Daoy (cell line): ENCODE data around the gene LMO7. TPM values are rescaled to one million over a fixed set of nuclear protein-coding genes. Genes with fewer than 3 reads are reported as not detected.

Experiments used
- DNase-seq: peaks from one replicate; pipeline ENCODE4 v3.0.0-alpha.2; 2015; ENCODE audit warnings: low read depth
- total RNA-seq: library from RNA; depleted of rRNA; stranded (reverse); fragments of >200 nt; shearing (Covaris generic); gene quantifications from 2 replicates; pipeline ENCODE4 v1.2.3, GENCODE V29; 2014

Gene LMO7
- total RNA-seq, 1 experiment from 2014 or later = 26.4 TPM

DNA sequence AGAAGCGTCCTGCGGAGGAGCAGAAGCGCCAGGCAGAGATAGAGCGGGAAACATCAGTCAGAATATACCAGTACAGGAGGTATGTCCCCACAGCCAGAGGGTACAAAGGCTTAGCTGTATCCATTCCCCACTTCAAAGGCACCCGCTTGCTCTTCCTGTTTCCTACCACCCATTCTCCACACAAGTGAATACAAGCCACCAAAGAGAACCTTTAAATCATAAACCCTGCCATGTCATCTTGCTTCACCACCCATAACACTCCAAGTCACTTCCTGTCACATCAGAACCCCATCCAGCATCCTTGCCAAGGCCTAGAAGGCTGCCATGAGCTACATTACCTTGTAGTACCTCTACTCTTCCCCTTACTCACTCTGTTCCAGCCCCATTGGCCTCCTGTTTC, 205.8 kb downstream of the LMO7 start:
- DNase-seq = no peak

- DNase-seq = no peak
These were observed 206.9 kb downstream of the LMO7 start for GRCh38 chr13:75843074-75843473.

- no peak for DNase-seq
These were observed 207.9 kb downstream of the LMO7 start for GRCh38 chr13:75843991-75844390.

- no peak for DNase-seq
These were observed 211.5 kb downstream of the LMO7 start for GRCh38 chr13:75847588-75847987.

- no peak for DNase-seq
These were observed 214.8 kb downstream of the LMO7 start for GRCh38 chr13:75850916-75851315.

GRCh38 chr13:75855216-75855615, 219.1 kb downstream of the LMO7 start:
- no peak for DNase-seq

GRCh38 chr13:75855847-75856246, 219.7 kb downstream of the LMO7 start:
- no peak for DNase-seq

DNA sequence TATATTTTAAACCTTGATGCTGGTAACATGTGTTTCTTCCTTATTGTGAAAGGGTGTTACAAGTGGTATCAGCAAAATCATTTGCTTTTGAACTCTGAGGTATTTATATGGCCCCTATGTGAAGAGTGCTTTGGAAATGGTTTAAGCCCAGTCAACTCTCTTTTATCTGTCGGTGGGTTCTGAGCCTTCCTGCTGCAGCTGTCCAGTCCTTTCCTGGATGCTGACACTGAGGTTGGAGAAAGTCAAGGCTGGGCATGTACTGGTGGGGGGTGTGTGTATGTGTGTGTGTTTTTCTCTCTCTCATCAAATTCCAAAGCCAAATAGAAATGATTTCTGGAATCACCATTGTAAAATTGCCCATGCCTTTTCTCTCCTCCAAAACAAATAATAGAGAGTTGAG, 221.2 kb downstream of the LMO7 start:
- no peak for DNase-seq

GRCh38 chr13:75860935-75861334, 224.8 kb downstream of the LMO7 start:
- DNase-seq = no peak

DNA sequence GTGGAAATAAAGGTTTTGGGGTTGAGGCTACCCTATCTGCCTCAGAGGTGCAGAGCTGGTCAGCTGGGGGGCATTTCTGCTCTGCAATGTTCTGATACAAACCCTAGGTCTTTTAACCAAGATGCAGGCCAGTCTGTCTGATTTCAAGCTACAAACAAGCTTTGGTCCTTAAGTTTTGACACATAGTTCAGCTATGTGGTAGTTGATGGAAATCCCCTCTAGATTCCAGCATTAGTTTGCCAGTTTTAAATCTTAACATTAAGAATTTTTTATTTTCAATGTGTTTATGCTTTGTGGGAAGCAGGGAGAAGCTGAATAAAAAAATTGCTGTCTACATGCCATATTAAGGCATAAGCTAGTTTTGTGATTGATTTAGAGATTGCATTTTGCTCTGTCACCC, 225.7 kb downstream of the LMO7 start:
- DNase-seq = no peak

GRCh38 chr13:75864718-75865117, 228.6 kb downstream of the LMO7 start:
- no peak for DNase-seq

DNA sequence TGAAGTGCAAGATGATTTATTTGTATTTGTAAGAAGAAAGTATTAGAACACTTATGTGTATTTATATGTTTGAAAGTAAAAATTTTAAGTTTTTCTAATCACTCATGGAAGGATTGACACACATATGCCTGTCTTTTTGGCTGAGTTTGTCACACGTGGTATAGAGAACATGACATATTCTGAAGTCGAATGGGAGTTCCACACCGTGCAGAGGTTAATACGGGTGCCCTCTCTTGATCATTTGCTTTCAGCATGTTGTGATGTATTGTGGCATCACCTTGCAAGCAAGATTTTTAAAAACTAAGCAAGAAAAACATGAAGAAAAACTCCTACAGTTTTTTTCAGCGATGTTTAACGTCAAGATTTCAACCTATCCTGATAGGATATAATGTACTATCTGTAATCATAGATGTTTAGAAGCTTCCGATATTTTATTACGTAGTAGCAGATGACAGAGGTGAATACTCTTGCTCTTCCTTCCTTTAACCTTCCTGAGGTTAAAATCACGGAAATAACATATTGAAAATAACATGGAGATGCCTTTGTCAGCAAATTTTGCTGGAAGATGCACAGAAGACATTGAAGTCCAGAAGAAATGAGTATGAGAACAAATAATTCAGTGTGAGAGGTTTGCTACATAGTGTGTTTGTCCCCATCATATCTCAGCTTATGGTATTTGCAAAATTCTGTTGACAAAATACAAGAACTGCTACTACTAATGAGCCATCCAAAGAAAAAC, 231.4 kb downstream of the LMO7 start:
- DNase-seq = no peak

GRCh38 chr13:75869981-75870380, 233.9 kb downstream of the LMO7 start:
- DNase-seq = no peak

DNA sequence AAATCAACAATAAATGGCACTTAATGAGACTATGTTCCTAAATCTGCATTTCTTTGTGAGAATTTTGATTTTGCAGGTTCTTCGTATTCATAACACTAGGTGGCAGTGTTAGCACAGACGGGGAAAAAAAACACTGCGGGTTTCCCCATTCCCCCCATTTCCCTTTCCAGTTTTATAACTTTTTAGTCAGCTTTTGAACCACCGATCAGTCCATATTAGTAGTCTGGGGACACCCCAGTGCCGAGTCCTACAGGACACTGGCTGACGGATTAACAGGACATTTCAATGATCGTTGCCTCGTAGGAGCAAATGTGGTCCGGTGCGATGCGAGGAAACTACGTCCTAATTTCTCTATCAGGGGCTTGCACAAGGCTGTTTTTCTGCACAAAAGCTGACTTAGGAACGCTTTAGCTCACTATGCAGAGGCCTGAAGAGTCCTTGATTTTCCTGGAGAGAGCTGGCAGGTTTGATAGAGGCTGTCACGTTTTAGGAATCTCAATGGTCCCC, 234.3 kb downstream of the LMO7 start:
- DNase-seq = peak; percentile 5

- no peak for DNase-seq
These were observed 234.9 kb downstream of the LMO7 start for GRCh38 chr13:75871059-75871458.

- DNase-seq = no peak
These were observed 236.8 kb downstream of the LMO7 start for GRCh38 chr13:75872980-75873379.

GRCh38 chr13:75873494-75873893, 237.4 kb downstream of the LMO7 start:
- DNase-seq = no peak

GRCh38 chr13:75875450-75875849, 239.3 kb downstream of the LMO7 start:
- no peak for DNase-seq

DNA sequence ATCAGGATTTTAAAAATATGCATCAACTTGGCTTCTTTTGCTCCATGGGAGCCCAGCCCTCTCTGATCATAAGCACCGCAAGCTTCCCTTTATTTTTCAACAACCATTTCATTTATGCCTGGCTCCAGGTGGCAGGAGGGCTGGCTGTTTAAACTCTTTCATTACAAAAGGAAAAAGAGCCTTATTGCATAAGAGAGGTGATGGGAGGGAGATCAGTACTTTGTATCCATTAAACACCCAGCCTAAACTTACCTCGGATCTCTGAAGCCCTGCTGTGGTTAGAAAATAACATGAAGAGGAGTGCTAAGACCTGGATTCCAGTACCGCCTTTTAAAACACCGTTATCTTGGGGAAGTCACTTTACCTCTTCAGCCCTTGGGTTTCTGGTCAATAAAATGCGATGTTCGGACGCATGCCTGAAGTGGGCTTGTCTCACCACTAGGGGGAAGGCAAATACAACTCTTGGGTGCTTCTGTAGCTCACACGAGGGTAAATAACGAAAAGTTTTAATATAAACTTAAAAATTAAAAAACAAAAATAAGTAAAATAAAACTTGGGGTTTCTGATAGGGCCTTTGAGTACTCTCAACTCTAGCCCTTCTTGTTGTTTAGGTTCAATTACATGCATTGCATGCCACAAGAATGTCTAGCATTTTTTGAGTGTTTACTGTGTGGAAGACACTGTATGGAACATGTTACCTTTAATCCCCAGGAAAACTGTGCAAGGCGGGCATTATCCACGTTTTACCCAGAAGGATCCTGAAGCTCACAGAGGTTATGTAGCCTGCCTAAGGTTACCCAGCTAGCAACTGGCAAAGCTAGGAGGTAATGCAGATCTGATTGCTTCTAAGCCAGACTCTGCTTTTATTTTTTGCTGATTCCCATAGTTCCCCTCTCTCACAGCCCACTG, 240.3 kb downstream of the LMO7 start:
- DNase-seq = peak; percentile 50

DNA sequence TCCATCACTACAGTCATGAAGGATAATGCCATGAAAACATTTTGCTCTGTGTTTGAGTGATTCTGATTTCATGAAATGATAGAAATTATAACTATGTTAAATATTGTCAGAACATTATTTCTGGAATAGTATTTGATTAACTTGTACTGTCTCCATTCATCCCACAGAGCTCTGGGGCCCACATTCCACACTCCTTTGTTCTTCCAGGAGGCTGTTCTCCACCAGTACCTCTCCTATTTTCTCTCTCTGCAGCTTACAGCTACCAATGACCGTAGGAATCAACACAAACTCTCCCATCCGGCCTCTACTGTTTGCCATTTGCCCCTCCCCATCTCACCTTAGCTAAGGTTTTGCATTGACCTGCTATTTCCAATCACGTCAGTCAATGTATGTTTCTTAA, 240.9 kb downstream of the LMO7 start:
- no peak for DNase-seq

GRCh38 chr13:75879656-75880055, 243.5 kb downstream of the LMO7 start:
- no peak for DNase-seq

DNA sequence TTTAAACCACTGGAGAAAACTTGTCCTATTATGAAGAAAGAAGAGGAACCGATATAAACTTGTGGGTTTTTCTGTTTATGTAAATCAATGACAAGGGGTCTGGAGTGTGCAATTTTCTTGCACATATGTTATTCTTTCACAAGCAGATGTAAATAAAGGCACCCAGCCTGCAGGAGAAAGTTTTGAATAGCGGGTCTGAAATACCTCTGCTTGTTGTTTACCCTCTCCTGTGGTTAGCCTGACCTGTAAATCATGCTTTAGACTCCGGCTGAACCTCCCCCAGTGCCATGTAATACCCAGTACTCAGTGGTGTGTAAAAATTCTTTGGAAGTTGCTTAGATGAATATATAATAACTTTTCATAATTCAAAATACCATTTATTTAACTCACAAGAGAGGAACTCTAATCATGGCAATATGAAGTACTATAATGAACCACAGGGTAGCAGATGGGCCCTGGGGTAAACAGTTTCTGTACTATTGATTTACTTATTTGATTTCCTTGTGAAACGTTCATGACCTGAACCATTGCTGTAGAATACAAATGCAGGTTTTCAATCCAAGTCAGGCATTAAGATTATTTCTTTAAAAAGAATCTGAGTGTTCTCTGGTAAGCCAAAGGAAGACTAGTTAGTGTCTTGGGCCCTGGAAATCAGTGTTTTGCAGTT, 245.1 kb downstream of the LMO7 start:
- DNase-seq = no peak
